CD14-positive monocyte (primary cell): Measurements from ENCODE around the gene NBEA. TPM values are rescaled to one million over a fixed set of nuclear protein-coding genes. Genes with fewer than 3 reads are reported as not detected.

Source experiments
- DNase-seq, 3 donors: peaks; one replicate each; pipeline ENCODE4 v3.0.0-alpha.2; 2011 to 2022
- H2AFZ ChIP-seq: 2 replicates; pipeline ENCODE4 v1.6.0; 2012; ENCODE audit warnings: mild to moderate bottlenecking, low read depth, low read length, inconsistent platforms; ENCODE audit not compliant: insufficient read depth, poor library complexity, severe bottlenecking
- H3K27ac ChIP-seq, 2 donors: 1 replicate in 1 of 2; 2 replicates in 1 of 2; pipeline ENCODE4 v1.5.1; 2012 to 2013; ENCODE audit warnings: low read length in 2 of 2, control low read depth in 1 of 2, inconsistent platforms in 1 of 2, low read depth in 1 of 2, mild to moderate bottlenecking in 1 of 2
- H3K27me3 ChIP-seq, 2 donors: one replicate each; pipeline versions ENCODE4 v1.6.0 to v1.6.1; 2011 to 2013; ENCODE audit warnings: low read length in 2 of 2; ENCODE audit not compliant: control insufficient read depth in 2 of 2, insufficient read depth in 2 of 2
- H3K36me3 ChIP-seq, 2 donors: replicated peaks in 1 of 2; 1 replicate in 1 of 2; 2 replicates in 1 of 2; pipeline versions ENCODE4 v1.5.1 to v1.6.1; 2012 to 2013; ENCODE audit warnings: low read length in 2 of 2, control low read depth in 1 of 2, inconsistent platforms in 1 of 2, mild to moderate bottlenecking in 1 of 2; ENCODE audit not compliant: insufficient read depth in 2 of 2, control insufficient read depth in 1 of 2
- H3K4me1 ChIP-seq, 2 donors: 1 replicate in 1 of 2; 2 replicates in 1 of 2; pipeline versions ENCODE4 v1.5.1 to v1.6.1; 2012 to 2013; ENCODE audit warnings: low read length in 2 of 2, control low read depth in 1 of 2, inconsistent platforms in 1 of 2, mild to moderate bottlenecking in 1 of 2, moderate library complexity in 1 of 2; ENCODE audit not compliant: insufficient read depth in 2 of 2, control insufficient read depth in 1 of 2
- H3K4me2 ChIP-seq: replicated peaks from 2 replicates; pipeline ENCODE3; 2012; ENCODE audit warnings: low read length, moderate library complexity, mild to moderate bottlenecking; ENCODE audit not compliant: poor library complexity, severe bottlenecking; ENCODE audit errors: extremely low read depth
- H3K4me3 ChIP-seq, 3 experiments: fragments of 200-600 bp in 1 of 3; sonication (generic) in 1 of 3; replicated peaks in 1 of 3; 1 replicate in 2 of 3; 2 replicates in 1 of 3; pipeline ENCODE4 v1.5.1; 2011 to 2013; ENCODE audit warnings: low read length in 3 of 3, mild to moderate bottlenecking in 3 of 3, control low read depth in 2 of 3, low read depth in 2 of 3, inconsistent platforms in 1 of 3, moderate library complexity in 1 of 3
- H3K79me2 ChIP-seq: 2 replicates; pipeline ENCODE4 v1.6.0; 2012; ENCODE audit warnings: mild to moderate bottlenecking, control low read depth, inconsistent platforms, low read length, moderate library complexity; ENCODE audit not compliant: insufficient read depth
- H3K9ac ChIP-seq: 2 replicates; pipeline ENCODE4 v1.6.0; 2017; ENCODE audit warnings: low read length, mild to moderate bottlenecking; ENCODE audit not compliant: insufficient read depth, poor library complexity, severe bottlenecking
- H3K9me3 ChIP-seq, 2 donors: replicated peaks in 1 of 2; 1 replicate in 1 of 2; 2 replicates in 1 of 2; pipeline versions ENCODE4 v1.5.1 to v1.6.1; 2012 to 2013; ENCODE audit warnings: low read length in 2 of 2, control low read depth in 1 of 2; ENCODE audit not compliant: control insufficient read depth in 1 of 2, insufficient read depth in 1 of 2
- H4K20me1 ChIP-seq: 2 replicates; pipeline ENCODE4 v1.6.0; 2012; ENCODE audit warnings: mild to moderate bottlenecking, low read length, control low read depth, moderate library complexity; ENCODE audit not compliant: insufficient read depth
- H3K27ac Mint-ChIP-seq, 7 donors: one replicate each; pipeline ENCODE4 v1.8.0; 2020; ENCODE audit warnings: mild to moderate bottlenecking in 7 of 7, mixed read lengths in 7 of 7, moderate library complexity in 6 of 7, inconsistent platforms in 2 of 7
- H3K27me3 Mint-ChIP-seq, 3 donors: one replicate each; pipeline ENCODE4 v1.8.0; 2021 to 2022; ENCODE audit warnings: low read depth in 3 of 3, mild to moderate bottlenecking in 3 of 3, mixed read lengths in 3 of 3, moderate library complexity in 3 of 3, inconsistent platforms in 1 of 3
- H3K36me3 Mint-ChIP-seq, 2 donors: one replicate each; pipeline ENCODE4 v1.8.0; 2020; ENCODE audit warnings: mixed read lengths in 2 of 2, inconsistent platforms in 1 of 2, mild to moderate bottlenecking in 1 of 2
- H3K4me1 Mint-ChIP-seq: one replicate; pipeline ENCODE4 v1.8.0; 2020; ENCODE audit warnings: mild to moderate bottlenecking, mixed read lengths
- H3K4me3 Mint-ChIP-seq, 2 donors: one replicate each; pipeline ENCODE4 v1.8.0; 2020; ENCODE audit warnings: mild to moderate bottlenecking in 2 of 2, mixed read lengths in 2 of 2, moderate library complexity in 1 of 2
- H3K9me3 Mint-ChIP-seq, 7 donors: one replicate each; pipeline ENCODE4 v1.8.0; 2020 to 2022; ENCODE audit warnings: mixed read lengths in 7 of 7, mild to moderate bottlenecking in 6 of 7, moderate library complexity in 6 of 7, inconsistent platforms in 2 of 7
- WGBS: methylation state at CpG from one replicate; pipeline ENCODE4 v1.1.5; 2013; ENCODE audit warnings: missing lambda C conversion rate; ENCODE audit not compliant: insufficient coverage; 5-methylcytosine and 5-hydroxymethylcytosine counted together
- intact Hi-C, 2 donors: fragments of 100-400 bp; cut with micrococcal nuclease; formaldehyde crosslinking; loops; one replicate each; pipeline versions ENCODE4 v1.15.0 to v1.15.1; 2023
- polyA plus RNA-seq, 3 donors: library from polyadenylated mRNA; depleted of rRNA in 1 of 3; unstranded in 2 of 3; stranded (reverse) in 1 of 3; fragments of 300-500 nt in 2 of 3; fragments of >200 nt in 1 of 3; fragmentation: Illumina TruSeq in 2 of 3; gene quantifications; 1 replicate in 2 of 3; 2 replicates in 1 of 3; pipeline ENCODE4 v1.2.3, GENCODE V29; 2012 to 2021
- TF ChIP-seq, protein P1 (sequence below): fragments of 200-600 bp; IDR thresholded peaks from one replicate; pipeline ENCODE4 v1.8.0; 2022; ENCODE audit warnings: antibody characterized with exemption, mild to moderate bottlenecking

NBEA gene
- polyA plus RNA-seq, 3 donors, result 0.03 to 0.23 (median 0.08) TPM

DNA sequence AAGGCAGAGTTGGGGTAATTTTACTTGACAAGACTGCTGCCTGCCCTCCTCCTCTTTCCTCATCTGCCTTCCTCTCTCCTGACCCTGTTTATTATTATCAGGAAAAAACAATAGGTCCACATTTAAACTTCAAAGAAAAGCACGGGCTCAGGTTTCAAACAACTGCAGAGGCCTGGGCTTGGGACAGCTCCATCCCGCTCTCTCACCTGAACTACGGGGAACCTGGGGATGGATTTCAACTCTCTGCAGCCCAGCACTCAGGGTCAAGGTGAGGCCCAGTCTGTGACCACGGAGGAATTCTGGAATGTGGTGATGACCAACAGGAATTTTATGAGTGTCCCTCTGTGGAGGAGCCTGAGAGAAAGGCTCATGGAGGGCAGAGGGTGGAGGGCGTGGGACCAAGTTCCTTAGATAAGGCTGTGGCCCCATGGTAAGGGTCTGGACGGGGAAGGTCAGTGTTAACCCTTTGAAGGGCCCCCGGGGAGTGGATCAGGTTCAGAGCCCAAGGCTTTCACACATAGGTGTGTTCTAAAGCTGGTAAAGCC is 755.2 kb downstream of the NBEA start:
- Histone ChIP-seq H3K9ac (no peak overlapping the region), H3K4me2 (no peak overlapping the region), H3K36me3 (no peaks in the 10 kb centered on the region), H3K27me3 (no peaks in the 10 kb centered on the region), H3K27ac (no peak overlapping the region), H3K9me3 (peaks cover 0 to 5% of the 10 kb centered on the region in 2 donors), H2AFZ (no peak overlapping the region), H3K4me1 (no peaks in the 10 kb centered on the region), H3K79me2 (no peaks in the 10 kb centered on the region), H3K4me3 (no peak overlapping the region), H4K20me1 (no peaks in the 10 kb centered on the region)
- H3K27ac Mint-ChIP-seq, result no peak overlapping the region
- H3K4me1 Mint-ChIP-seq, result no peaks in the 10 kb centered on the region
- no peaks in the 10 kb centered on the region for H3K36me3 Mint-ChIP-seq
- intact Hi-C loops, result no loop called here
- 62% methylated on average over 7 of the region's 7 CpGs for WGBS
- no peak for DNase-seq
- TF ChIP-seq, protein P1, sequence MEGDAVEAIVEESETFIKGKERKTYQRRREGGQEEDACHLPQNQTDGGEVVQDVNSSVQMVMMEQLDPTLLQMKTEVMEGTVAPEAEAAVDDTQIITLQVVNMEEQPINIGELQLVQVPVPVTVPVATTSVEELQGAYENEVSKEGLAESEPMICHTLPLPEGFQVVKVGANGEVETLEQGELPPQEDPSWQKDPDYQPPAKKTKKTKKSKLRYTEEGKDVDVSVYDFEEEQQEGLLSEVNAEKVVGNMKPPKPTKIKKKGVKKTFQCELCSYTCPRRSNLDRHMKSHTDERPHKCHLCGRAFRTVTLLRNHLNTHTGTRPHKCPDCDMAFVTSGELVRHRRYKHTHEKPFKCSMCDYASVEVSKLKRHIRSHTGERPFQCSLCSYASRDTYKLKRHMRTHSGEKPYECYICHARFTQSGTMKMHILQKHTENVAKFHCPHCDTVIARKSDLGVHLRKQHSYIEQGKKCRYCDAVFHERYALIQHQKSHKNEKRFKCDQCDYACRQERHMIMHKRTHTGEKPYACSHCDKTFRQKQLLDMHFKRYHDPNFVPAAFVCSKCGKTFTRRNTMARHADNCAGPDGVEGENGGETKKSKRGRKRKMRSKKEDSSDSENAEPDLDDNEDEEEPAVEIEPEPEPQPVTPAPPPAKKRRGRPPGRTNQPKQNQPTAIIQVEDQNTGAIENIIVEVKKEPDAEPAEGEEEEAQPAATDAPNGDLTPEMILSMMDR, result no peak
- peaks cover 0 to 5% (median 2%) of the 10 kb centered on the region in 3 donors for H3K27me3 Mint-ChIP-seq
- no peak overlapping the region for H3K4me3 Mint-ChIP-seq
- H3K9me3 Mint-ChIP-seq, result peaks cover 2 to 22% (median 7%) of the 10 kb centered on the region in 7 donors

DNA sequence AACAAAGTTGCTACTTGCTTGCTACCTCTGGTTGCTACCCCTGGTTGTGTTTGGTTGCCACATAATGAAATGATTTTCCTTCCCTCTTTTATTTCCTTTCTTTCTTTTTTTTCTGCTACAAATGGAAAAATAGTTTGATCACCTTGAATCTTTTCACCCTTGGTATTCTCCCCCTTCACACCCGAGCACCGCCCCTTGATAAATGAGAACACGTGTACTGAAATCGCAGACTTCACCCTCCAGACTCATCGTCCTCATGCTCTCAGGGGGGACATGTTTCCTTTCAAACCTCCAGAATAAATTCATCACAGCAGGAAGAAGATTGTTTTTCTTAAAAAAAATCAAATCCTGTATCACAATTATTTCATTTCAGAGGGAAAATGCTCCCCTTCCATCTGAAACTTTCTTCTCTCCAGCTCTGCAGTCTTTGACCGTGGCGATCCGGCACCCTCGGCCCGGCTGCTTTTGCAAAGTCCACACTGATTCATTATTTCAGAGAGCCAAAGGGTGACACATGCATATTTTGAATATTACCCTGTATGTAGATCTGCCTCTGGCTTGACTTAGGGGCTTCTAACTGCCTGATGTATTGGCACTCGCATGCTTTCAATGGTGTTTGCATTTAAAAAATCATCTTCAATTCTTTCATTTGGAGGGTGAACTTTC is 757.0 kb downstream of the NBEA start:
- H3K27me3 Mint-ChIP-seq, result peaks cover 0 to 5% (median 2%) of the 10 kb centered on the region in 3 donors
- intact Hi-C loops, result no loop called here
- Histone ChIP-seq H4K20me1 (no peaks in the 10 kb centered on the region), H3K9ac (no peak overlapping the region), H3K4me2 (no peak overlapping the region), H3K27me3 (no peaks in the 10 kb centered on the region), H2AFZ (no peak overlapping the region), H3K4me1 (no peaks in the 10 kb centered on the region), H3K9me3 (peaks cover 0 to 5% of the 10 kb centered on the region in 2 donors), H3K79me2 (no peaks in the 10 kb centered on the region), H3K4me3 (no peak overlapping the region), H3K36me3 (no peaks in the 10 kb centered on the region), H3K27ac (no peak overlapping the region)
- no peaks in the 10 kb centered on the region for H3K4me1 Mint-ChIP-seq
- H3K9me3 Mint-ChIP-seq, result peaks cover 0 to 20% (median 8%) of the 10 kb centered on the region in 7 donors
- TF ChIP-seq, protein P1, result no peak
- no peaks in the 10 kb centered on the region for H3K36me3 Mint-ChIP-seq
- WGBS, result 94% methylated on average over 6 of the region's 11 CpGs
- no peak for DNase-seq
- no peak overlapping the region for H3K4me3 Mint-ChIP-seq
- no peak overlapping the region for H3K27ac Mint-ChIP-seq
